GM21737 (cell line): ENCODE measurements around the gene MTM1.
A peak's percentile ranks its signal among the peaks of the same experiment; 100 is the strongest.

ENCODE experiments used
- ATAC-seq: cut with Tn5 transposase; IDR thresholded peaks from one replicate; pipeline ENCODE4 v1.9.1; 2021; ENCODE audit warnings: mild to moderate bottlenecking, moderate library complexity; ENCODE audit not compliant: unreplicated experiment

MTM1 gene

GRCh38 chrX:150568320-150569154, at the start of gene MTM1:
TSS of gene MTM1 (plus strand) at chrX:150568621. CDS start at chrX:150592615, 23,994 bp downstream.
- peak; percentile 95 for ATAC-seq

GRCh38 chrX:150522494-150522893, 45.9 kb upstream of the MTM1 start:
- ATAC-seq: no peak

- no peak for ATAC-seq
Measured at GRCh38 chrX:150525061-150525919, 43.1 kb upstream of the MTM1 start.

- ATAC-seq: no peak
Measured at GRCh38 chrX:150526692-150527091, 41.7 kb upstream of the MTM1 start.

GRCh38 chrX:150527108-150527507, 41.3 kb upstream of the MTM1 start:
- ATAC-seq: no peak

GRCh38 chrX:150529587-150529986, 38.8 kb upstream of the MTM1 start:
- ATAC-seq: no peak

- no peak for ATAC-seq
Measured at GRCh38 chrX:150530821-150531220, 37.6 kb upstream of the MTM1 start.

GRCh38 chrX:150531467-150531866, 37.0 kb upstream of the MTM1 start:
- no peak for ATAC-seq

- ATAC-seq: no peak
Measured at GRCh38 chrX:150533863-150534262, 34.6 kb upstream of the MTM1 start.

- no peak for ATAC-seq
Measured at GRCh38 chrX:150536455-150537116, 31.8 kb upstream of the MTM1 start.

GRCh38 chrX:150537851-150538250, 30.6 kb upstream of the MTM1 start:
- no peak for ATAC-seq

- no peak for ATAC-seq
Measured at GRCh38 chrX:150540965-150541364, 27.5 kb upstream of the MTM1 start.

GRCh38 chrX:150542846-150543229, 25.6 kb upstream of the MTM1 start:
- no peak for ATAC-seq

GRCh38 chrX:150543230-150544155, 24.9 kb upstream of the MTM1 start:
- no peak for ATAC-seq

- no peak for ATAC-seq
Measured at GRCh38 chrX:150544222-150544787, 24.1 kb upstream of the MTM1 start.

GRCh38 chrX:150544835-150545770, 23.3 kb upstream of the MTM1 start:
- ATAC-seq: no peak

- no peak for ATAC-seq
Measured at GRCh38 chrX:150546711-150547153, 21.7 kb upstream of the MTM1 start.

- peak; percentile 65 for ATAC-seq
Measured at GRCh38 chrX:150547375-150548115, 20.9 kb upstream of the MTM1 start.
